ENCODE data around the gene LRRC38.

- no peak for TF ChIP-seq CTCF (IDR thresholded peaks at IDR 0.05)
- TF ChIP-seq POLR2AphosphoS5 (IDR thresholded peaks at IDR 0.05) = no peak
These were observed 51.8 kb downstream of the LRRC38 start for GRCh38 chr1:13461977-13462376.
